ENCODE data around the gene MET.
"Not testable (repeated sequence)": the region's sequence is repeated elsewhere in the genome, so short reads cannot be mapped to it uniquely, and the experiment has no call there.

Gene MET

GRCh38 chr7:116698930-116699721, 27.1 kb downstream of the MET start:
- DNase-seq: no peak

GRCh38 chr7:116699722-116700120, 27.7 kb downstream of the MET start:
- DNase-seq: no peak

GRCh38 chr7:116702046-116702785, 30.2 kb downstream of the MET start:
- no peak for DNase-seq

- DNase-seq: no peak
Measured at GRCh38 chr7:116704650-116705228, 32.7 kb downstream of the MET start.

- no peak for DNase-seq
Measured at GRCh38 chr7:116705419-116705818, 33.4 kb downstream of the MET start.

GRCh38 chr7:116706668-116707126, 34.7 kb downstream of the MET start:
- DNase-seq: no peak

GRCh38 chr7:116707289-116707688, 35.3 kb downstream of the MET start:
- DNase-seq: no peak

- no peak for DNase-seq
Measured at GRCh38 chr7:116708248-116708647, 36.3 kb downstream of the MET start.

- no peak for DNase-seq
Measured at GRCh38 chr7:116708861-116709260, 36.9 kb downstream of the MET start.

- DNase-seq: no peak
Measured at GRCh38 chr7:116709336-116709735, 37.3 kb downstream of the MET start.

- no peak for DNase-seq
Measured at GRCh38 chr7:116710764-116711452, 38.9 kb downstream of the MET start.

GRCh38 chr7:116711790-116712189, 39.8 kb downstream of the MET start:
- DNase-seq: no peak

GRCh38 chr7:116713500-116713899, 41.5 kb downstream of the MET start:
- no peak for DNase-seq

GRCh38 chr7:116713918-116714317, 41.9 kb downstream of the MET start:
- no peak for DNase-seq

GRCh38 chr7:116715077-116715476, 43.1 kb downstream of the MET start:
- DNase-seq: no peak

GRCh38 chr7:116717137-116717536, 45.1 kb downstream of the MET start:
- DNase-seq: no peak

- DNase-seq: not testable (repeated sequence)
Measured at GRCh38 chr7:116723959-116724529, 52.0 kb downstream of the MET start.

- no peak for DNase-seq
Measured at GRCh38 chr7:116724560-116725231, 52.7 kb downstream of the MET start.

GRCh38 chr7:116726149-116726548, 54.2 kb downstream of the MET start:
- DNase-seq: no peak

GRCh38 chr7:116726713-116727431, 54.9 kb downstream of the MET start:
- DNase-seq: no peak

GRCh38 chr7:116727432-116728009, 55.5 kb downstream of the MET start:
- no peak for DNase-seq
